ENCODE data around the gene DTNB.
"Not testable (repeated sequence)": the region's sequence is repeated elsewhere in the genome, so short reads cannot be mapped to it uniquely, and the experiment has no call there.

Gene DTNB

GRCh38 chr2:25586726-25587144 is 86.6 kb downstream of the DTNB start:
- DNase-seq, result no peak

DNA sequence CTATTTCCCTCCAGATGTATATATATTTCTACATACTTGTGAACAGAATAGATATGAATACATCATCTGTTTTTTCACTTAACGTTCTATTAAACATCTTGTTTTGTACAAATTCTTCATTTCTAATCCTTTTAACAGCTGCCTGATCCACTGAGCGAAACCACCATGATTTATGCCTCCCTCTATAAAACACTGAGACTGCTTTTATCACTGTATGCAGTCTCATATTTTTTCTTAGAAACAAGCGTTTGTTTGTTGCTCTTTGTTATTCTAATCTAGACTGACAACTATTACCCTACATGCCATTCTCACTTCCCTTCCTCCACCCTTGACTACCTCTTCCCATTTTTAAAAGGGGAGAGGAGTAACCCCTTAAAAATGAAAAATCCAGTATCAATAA is 88.2 kb downstream of the DTNB start:
- no peak for DNase-seq

DNA sequence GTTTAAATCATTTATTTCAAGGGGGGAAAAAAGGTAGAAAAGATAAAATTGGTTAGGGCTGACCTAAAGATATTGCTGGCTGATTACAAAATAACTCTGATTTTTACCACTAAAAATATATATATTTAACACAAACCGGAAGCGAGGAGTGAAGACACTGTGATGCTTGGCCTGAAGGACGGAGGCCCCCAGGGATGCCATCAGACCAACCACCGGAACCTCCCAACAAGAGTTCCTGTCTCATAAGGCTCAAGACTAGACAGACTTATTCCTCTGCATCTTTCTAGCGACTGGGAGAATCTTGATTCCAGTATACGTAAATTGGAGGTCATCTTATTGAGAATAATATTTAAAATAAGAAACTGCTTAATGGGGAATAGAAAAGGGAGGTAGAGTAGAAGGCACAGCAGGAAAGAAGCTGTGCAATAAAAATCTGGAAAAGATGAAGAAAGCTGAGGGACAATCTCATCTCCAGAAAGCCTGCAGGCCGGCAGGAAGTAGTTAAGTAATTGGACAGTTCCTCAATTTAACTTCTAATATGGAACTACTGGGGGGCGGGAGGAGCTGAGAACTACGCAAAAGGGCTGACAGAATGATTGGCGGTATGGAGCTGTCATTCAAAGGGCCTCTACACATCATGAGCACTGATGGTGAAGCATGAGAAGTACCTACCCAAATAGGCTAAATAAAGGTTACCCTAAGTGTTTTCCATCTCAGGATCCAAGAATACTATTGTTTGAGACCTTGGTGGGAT is 91.1 kb downstream of the DTNB start:
- no peak for DNase-seq

GRCh38 chr2:25576596-25576995 is 96.8 kb downstream of the DTNB start:
- no peak for DNase-seq

DNA sequence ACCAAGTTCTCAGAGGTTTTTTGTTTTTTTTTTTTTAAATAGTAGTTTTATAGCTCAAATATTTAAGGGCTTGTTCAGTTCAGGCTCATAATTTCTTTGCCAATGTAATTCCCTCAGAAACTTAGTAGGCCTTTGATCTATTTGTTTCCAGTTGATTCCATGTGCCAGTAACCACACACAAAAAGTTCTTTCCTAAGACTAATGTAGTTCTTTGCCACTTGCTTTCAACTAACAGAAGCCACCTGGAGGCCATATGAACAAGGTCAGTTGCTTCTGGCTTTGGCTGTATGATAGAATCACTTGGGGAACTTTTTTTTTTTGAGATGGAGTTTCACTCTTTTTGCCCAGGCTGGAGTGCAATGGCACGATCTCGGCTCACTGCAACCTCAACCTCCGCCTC is 100.7 kb downstream of the DTNB start:
- no peak for DNase-seq

GRCh38 chr2:25570161-25570845 is 103.1 kb downstream of the DTNB start:
- DNase-seq, result no peak

GRCh38 chr2:25567406-25567805 is 106.0 kb downstream of the DTNB start:
- no peak for DNase-seq

DNA sequence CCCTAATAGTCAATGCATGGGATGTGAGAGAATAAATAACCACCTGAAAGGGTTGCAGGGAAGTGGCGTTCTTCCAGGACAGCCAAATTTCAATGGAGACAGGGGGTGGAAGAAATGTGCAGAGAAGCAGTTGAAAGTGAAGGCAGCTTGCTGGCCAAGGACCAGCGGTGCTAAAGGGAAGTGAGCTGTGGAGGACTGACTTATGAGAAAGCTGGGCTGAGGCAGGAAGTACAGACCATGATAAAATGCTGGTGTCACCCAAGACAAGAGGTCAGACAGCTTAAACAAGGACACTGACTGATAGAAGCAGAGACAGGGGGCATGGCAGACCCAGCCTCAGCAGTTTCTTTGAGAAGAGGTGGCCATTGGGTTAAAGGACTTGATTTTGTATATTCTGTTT is 106.7 kb downstream of the DTNB start:
- no peak for DNase-seq

GRCh38 chr2:25566094-25566493 is 107.3 kb downstream of the DTNB start:
- no peak for DNase-seq

- DNase-seq, result no peak
Observed at GRCh38 chr2:25561136-25561850, 112.1 kb downstream of the DTNB start.

DNA sequence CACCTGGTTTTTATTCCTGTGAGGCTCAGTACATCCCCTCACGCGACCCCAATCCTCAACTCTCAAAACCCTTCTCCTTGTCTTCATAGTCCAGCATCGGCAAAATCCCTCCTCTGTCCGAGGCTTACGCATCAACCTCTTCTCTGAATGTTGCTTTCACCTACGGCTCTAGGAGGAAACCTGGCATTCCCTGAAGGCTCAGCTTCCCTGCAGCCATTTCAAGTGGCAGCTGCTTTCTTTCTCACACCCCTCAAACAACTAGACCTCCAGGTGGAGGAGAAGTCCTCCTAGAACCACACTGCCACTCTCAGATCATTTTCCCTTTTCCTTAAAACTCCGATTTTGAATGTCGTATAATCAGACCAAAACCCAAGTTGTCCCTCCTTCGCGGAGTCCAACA is 114.2 kb downstream of the DTNB start:
- no peak for DNase-seq

DNA sequence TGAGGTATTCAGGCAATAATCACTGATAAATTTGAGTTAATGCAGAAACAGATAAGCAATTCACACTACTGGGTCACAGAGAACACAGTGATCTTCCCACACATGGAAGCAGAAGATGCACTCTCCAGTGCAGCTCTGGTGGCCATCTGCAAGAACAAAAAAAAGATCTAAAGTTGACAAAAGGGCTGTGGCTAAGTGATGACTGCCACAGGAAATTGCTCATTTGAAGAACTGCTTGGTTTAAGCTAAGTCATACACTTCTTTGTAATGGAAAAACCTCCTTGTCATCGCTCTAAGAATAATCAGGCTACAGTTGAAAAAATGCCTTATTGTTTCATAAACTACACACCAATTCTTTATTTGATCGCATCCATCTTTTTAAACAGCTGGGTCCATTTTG is 115.1 kb downstream of the DTNB start:
- DNase-seq, result no peak

DNA sequence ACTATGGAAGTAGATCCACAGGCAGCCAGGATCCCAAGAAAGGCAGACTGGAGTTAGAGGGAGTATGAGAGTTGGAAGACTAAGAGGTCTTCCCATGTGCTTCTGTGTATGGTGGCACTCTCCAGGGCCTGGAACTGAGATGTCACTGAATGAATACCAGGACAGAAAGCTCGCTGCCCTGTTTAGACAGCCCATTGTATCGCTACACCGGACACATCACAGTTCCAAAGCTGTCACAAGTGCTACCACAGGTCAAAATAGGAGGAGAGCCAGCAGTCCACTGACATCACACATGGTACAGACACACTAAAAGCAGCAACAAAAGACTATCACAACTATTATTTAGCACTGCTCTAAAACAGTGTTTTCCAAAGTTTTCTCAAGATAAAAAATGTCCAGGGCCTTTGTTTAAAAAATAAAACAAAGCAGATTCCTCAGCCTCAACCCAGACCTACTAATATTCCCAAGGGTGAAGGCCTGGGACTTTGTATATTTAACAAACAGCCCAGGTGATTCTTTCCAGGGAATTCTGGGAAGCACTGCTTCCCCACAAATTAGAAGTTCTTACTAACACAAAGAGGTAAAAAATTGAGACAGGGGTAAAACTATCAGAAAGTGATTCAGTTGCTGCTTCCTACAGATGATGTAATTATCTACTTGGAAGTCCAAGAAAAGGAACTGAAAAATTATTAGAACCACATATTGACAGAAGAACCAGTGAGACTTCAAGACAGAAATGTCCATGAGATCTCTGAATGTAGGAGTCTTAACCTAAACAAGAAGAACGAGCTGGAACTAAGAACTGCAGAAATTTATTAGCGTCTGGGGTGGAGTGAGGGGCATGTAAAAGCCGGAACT is 116.0 kb downstream of the DTNB start:
- no peak for DNase-seq

- DNase-seq, result no peak
Observed at GRCh38 chr2:25552318-25552717, 121.1 kb downstream of the DTNB start.

- no peak for DNase-seq
Observed at GRCh38 chr2:25551316-25551715, 122.1 kb downstream of the DTNB start.

DNA sequence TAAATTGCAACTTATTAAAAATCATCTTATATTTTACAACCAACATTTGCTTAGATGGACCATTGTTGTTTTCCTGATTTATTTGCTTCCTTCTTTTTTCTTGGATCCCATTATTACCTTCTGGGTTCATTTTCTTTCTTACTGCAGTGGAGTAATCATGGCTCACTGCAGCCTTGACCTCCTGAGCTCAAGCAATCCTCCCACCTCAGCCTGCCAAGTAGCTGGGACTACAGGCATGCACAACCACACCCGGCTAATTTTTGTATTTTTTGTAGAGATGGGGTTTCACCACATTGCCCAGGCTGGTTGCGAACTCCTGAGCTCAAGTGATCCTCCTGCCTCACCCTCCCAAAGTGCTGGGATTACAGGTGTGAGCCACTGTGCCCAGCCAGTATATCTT is 123.8 kb downstream of the DTNB start:
- DNase-seq, result not testable (repeated sequence)

DNA sequence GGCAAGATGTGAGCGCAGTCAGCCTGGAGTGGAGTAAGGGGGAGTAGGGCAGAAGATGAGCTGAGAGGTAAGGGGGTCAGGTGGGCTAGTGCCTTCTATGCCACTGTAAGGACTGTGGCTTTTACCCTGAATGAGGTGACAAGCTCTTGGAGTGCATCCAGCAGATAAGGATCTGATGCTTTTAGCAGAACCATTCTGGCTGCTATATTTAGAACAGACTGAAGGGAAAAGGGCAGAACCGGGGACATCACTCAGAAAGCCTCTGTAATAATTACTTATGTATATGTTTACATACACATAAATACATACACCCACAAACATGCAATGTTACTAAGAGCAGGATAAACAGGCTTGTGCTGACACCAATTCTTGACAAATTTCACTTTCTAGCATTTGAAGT is 124.8 kb downstream of the DTNB start:
- no peak for DNase-seq

DNA sequence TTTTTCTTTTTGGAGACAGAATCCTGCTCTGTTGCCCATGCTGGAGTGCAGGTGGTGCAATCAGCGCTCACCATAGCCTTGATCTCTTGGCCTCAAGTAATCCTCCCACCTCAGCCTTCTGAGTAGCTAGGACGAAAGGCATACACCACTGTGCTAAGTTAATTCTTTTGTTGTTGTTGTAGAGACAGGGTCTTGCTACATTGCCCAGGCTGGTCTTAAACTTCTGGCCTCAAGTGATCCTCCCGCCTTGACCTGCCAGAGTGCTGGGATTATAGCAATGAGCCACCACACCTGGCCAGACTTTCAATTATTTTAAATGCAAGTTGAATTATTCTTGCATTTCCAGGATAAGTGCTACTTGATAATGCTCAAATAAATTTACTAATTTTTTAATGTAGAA is 126.5 kb downstream of the DTNB start:
- no peak for DNase-seq

GRCh38 chr2:25545899-25546298 is 127.5 kb downstream of the DTNB start:
- no peak for DNase-seq

GRCh38 chr2:25544445-25544844 is 128.9 kb downstream of the DTNB start:
- no peak for DNase-seq

GRCh38 chr2:25543939-25544338 is 129.4 kb downstream of the DTNB start:
- no peak for DNase-seq

GRCh38 chr2:25541378-25541777 is 132.0 kb downstream of the DTNB start:
- DNase-seq, result no peak

GRCh38 chr2:25539136-25539535 is 134.2 kb downstream of the DTNB start:
- DNase-seq, result no peak
